ENCODE results near the gene IL19.
A peak's percentile ranks its signal among the peaks of the same experiment; 100 is the strongest.

Gene IL19

GRCh38 chr1:206859082-206859521 is 88.5 kb downstream of the IL19 start:
- no peak for DNase-seq (ENCODE audit: low spot score)
- ChIA-PET POLR2A (ENCODE audit: low non-redundant PET) (no interaction called here), CTCF (interaction anchor here (1.0 to 2.1 kb wide), 4 partner anchors 27 to 123 kb away, joined by 3 to 5 read pairs (median 3); no protein-coding TSS in a partner anchor)
- TF ChIP-seq CTCF (conservative IDR thresholded peaks at IDR 0.05; ENCODE audit: low read depth): no peak
- H3K27ac ChIP-seq: no peak overlapping the region

- TF ChIP-seq CTCF (conservative IDR thresholded peaks at IDR 0.05; ENCODE audit: low read depth): no peak
- DNase-seq (ENCODE audit: low spot score): no peak
- no peak overlapping the region for H3K27ac ChIP-seq
- ChIA-PET POLR2A (ENCODE audit: low non-redundant PET) (interaction anchor here (0.5 to 0.6 kb wide), 2 partner anchors 88 to 299 kb away, joined by 3 read pairs; partner anchors contain the start of gene IL10), CTCF (interaction anchor here (1.0 to 2.1 kb wide), 3 partner anchors 28 to 122 kb away, joined by 3 to 5 read pairs (median 3); no protein-coding TSS in a partner anchor)
Measured at GRCh38 chr1:206860165-206860564, 89.6 kb downstream of the IL19 start.

GRCh38 chr1:206863266-206863665 is 92.7 kb downstream of the IL19 start:
- no peak for DNase-seq (ENCODE audit: low spot score)
- no peak for TF ChIP-seq CTCF (conservative IDR thresholded peaks at IDR 0.05; ENCODE audit: low read depth)
- no peak overlapping the region for H3K27ac ChIP-seq
- POLR2A ChIA-PET (ENCODE audit: low non-redundant PET): no interaction called here
- CTCF ChIA-PET: interaction anchor here (1.6 to 3.0 kb wide), 3 partner anchors 18 to 54 kb away, joined by 4 to 21 read pairs (median 5); no protein-coding TSS in a partner anchor

GRCh38 chr1:206864939-206865671 is 94.5 kb downstream of the IL19 start, which contains the start of gene IL20:
Gene IL20, plus strand, starts transcription at chr1:206865623. Its CDS starts 230 bp downstream, at chr1:206865853.
- peak; percentile 78 for DNase-seq (ENCODE audit: low spot score)
- peak; percentile 76 for TF ChIP-seq CTCF (conservative IDR thresholded peaks at IDR 0.05; ENCODE audit: low read depth)
- CTCF ChIA-PET: interaction anchor here (0.6 to 3.0 kb wide), 23 partner anchors 9 to 287 kb away, joined by 3 to 21 read pairs (median 3); no protein-coding TSS in a partner anchor
- no peak within 1 kb of the TSS for H3K27ac ChIP-seq
- POLR2A ChIA-PET (ENCODE audit: low non-redundant PET): no interaction called here

GRCh38 chr1:206866062-206866461 is 95.5 kb downstream of the IL19 start:
- ChIA-PET CTCF (interaction anchor here (1.1 to 2.0 kb wide), 5 partner anchors 12 to 43 kb away, joined by 3 to 14 read pairs (median 5); no protein-coding TSS in a partner anchor), POLR2A (ENCODE audit: low non-redundant PET) (no interaction called here)
- H3K27ac ChIP-seq: no peak overlapping the region
- TF ChIP-seq CTCF (conservative IDR thresholded peaks at IDR 0.05; ENCODE audit: low read depth): no peak
- DNase-seq (ENCODE audit: low spot score): no peak

GRCh38 chr1:206867239-206867638 is 96.7 kb downstream of the IL19 start:
- H3K27ac ChIP-seq: no peak overlapping the region
- POLR2A ChIA-PET (ENCODE audit: low non-redundant PET): interaction anchor here (0.6 kb wide), 2 partner anchors 23 to 42 kb away, joined by 4 to 5 read pairs; no protein-coding TSS in a partner anchor
- CTCF ChIA-PET: no interaction called here
- no peak for TF ChIP-seq CTCF (conservative IDR thresholded peaks at IDR 0.05; ENCODE audit: low read depth)
- no peak for DNase-seq (ENCODE audit: low spot score)

Measured in RWPE1 (cell line).